Muscle layer of duodenum (tissue), 2 donors: Measurements from ENCODE around the gene PLEKHH2.
"Not testable (repeated sequence)": the region's sequence is repeated elsewhere in the genome, so short reads cannot be mapped to it uniquely, and the experiment has no call there.

ENCODE experiments used
- H3K27ac ChIP-seq: one replicate; pipeline ENCODE4 v1.7.0; 2013; ENCODE audit warnings: mild to moderate bottlenecking, low read length
- H3K27me3 ChIP-seq: one replicate; pipeline ENCODE4 v1.7.0; 2013; ENCODE audit warnings: low read depth, mild to moderate bottlenecking, control low read depth, low read length
- H3K36me3 ChIP-seq, 2 donors: one replicate each; pipeline ENCODE4 v1.7.0; 2013; ENCODE audit warnings: low read length in 2 of 2, control low read depth in 1 of 2, mild to moderate bottlenecking in 1 of 2; ENCODE audit not compliant: insufficient read depth in 2 of 2, control insufficient read depth in 1 of 2
- H3K4me1 ChIP-seq, 2 donors: one replicate each; pipeline ENCODE4 v1.7.0; 2013; ENCODE audit warnings: low read length in 2 of 2, mild to moderate bottlenecking in 2 of 2, control low read depth in 1 of 2, moderate library complexity in 1 of 2; ENCODE audit not compliant: insufficient read depth in 2 of 2, control insufficient read depth in 1 of 2
- H3K4me3 ChIP-seq, 2 donors: one replicate each; pipeline ENCODE4 v1.7.0; 2013; ENCODE audit warnings: low read length in 2 of 2, low read depth in 1 of 2, mild to moderate bottlenecking in 1 of 2
- H3K9me3 ChIP-seq, 2 donors: one replicate each; pipeline ENCODE4 v1.7.0; 2013; ENCODE audit warnings: low read length in 2 of 2, control low read depth in 1 of 2, mild to moderate bottlenecking in 1 of 2; ENCODE audit not compliant: control insufficient read depth in 1 of 2
- donor health status: healthy.

The PLEKHH2 gene

GRCh38 chr2:43724728-43725526 is 87.9 kb downstream of the PLEKHH2 start:
- Histone ChIP-seq H3K4me3 (no peak overlapping the region), H3K9me3 (no peaks in the 10 kb centered on the region), H3K36me3 (no peaks in the 10 kb centered on the region), H3K27me3 (no peaks in the 10 kb centered on the region), H3K4me1 (no peaks in the 10 kb centered on the region), H3K27ac (no peak overlapping the region)

- Histone ChIP-seq H3K27ac (no peak overlapping the region), H3K4me3 (no peak overlapping the region), H3K36me3 (no peaks in the 10 kb centered on the region), H3K9me3 (no peaks in the 10 kb centered on the region), H3K4me1 (no peaks in the 10 kb centered on the region), H3K27me3 (no peaks in the 10 kb centered on the region)
Measured at GRCh38 chr2:43725711-43726246, 88.7 kb downstream of the PLEKHH2 start.

- H3K4me1 ChIP-seq, H3K36me3 ChIP-seq, H3K27me3 ChIP-seq, H3K4me3 ChIP-seq, H3K27ac ChIP-seq, H3K9me3 ChIP-seq: not testable (repeated sequence)
Measured at GRCh38 chr2:43726961-43727633, 90.0 kb downstream of the PLEKHH2 start.

- Histone ChIP-seq H3K36me3 (no peaks in the 10 kb centered on the region), H3K9me3 (no peaks in the 10 kb centered on the region), H3K27ac (no peak overlapping the region), H3K27me3 (no peaks in the 10 kb centered on the region), H3K4me1 (no peaks in the 10 kb centered on the region), H3K4me3 (no peak overlapping the region)
Measured at GRCh38 chr2:43727634-43728014, 90.6 kb downstream of the PLEKHH2 start.

- Histone ChIP-seq H3K4me3 (no peak overlapping the region), H3K27me3 (no peaks in the 10 kb centered on the region), H3K36me3 (no peaks in the 10 kb centered on the region), H3K27ac (no peak overlapping the region), H3K9me3 (no peaks in the 10 kb centered on the region), H3K4me1 (no peaks in the 10 kb centered on the region)
Measured at GRCh38 chr2:43729491-43730174, 92.6 kb downstream of the PLEKHH2 start.

- H3K4me3 ChIP-seq, result no peak overlapping the region
Measured at GRCh38 chr2:43731211-43731610, 94.2 kb downstream of the PLEKHH2 start.

GRCh38 chr2:43736637-43737036 is 99.6 kb downstream of the PLEKHH2 start:
- no peaks in the 10 kb centered on the region for H3K4me1 ChIP-seq
- H3K9me3 ChIP-seq, result no peaks in the 10 kb centered on the region
- H3K27ac ChIP-seq, result no peak overlapping the region
- H3K27me3 ChIP-seq, result no peaks in the 10 kb centered on the region
- no peak overlapping the region for H3K4me3 ChIP-seq
- H3K36me3 ChIP-seq, result peaks cover 0 to 4% of the 10 kb centered on the region in 2 donors

More at GRCh38 chr2:43731211-43731610, 94.2 kb downstream of the PLEKHH2 start:
- H3K27me3 ChIP-seq, result no peaks in the 10 kb centered on the region
- no peaks in the 10 kb centered on the region for H3K36me3 ChIP-seq
- no peaks in the 10 kb centered on the region for H3K9me3 ChIP-seq
- no peaks in the 10 kb centered on the region for H3K4me1 ChIP-seq
- H3K27ac ChIP-seq, result no peak overlapping the region

- H3K4me1 ChIP-seq, result no peaks in the 10 kb centered on the region
- no peak overlapping the region for H3K27ac ChIP-seq
- no peak overlapping the region for H3K4me3 ChIP-seq
- H3K27me3 ChIP-seq, result no peaks in the 10 kb centered on the region
- H3K9me3 ChIP-seq, result no peaks in the 10 kb centered on the region
- H3K36me3 ChIP-seq, result peaks cover 0 to 4% of the 10 kb centered on the region in 2 donors
Measured at GRCh38 chr2:43737097-43737854, 100.2 kb downstream of the PLEKHH2 start.

GRCh38 chr2:43737855-43738254 is 100.8 kb downstream of the PLEKHH2 start:
- H3K27me3 ChIP-seq, result no peaks in the 10 kb centered on the region
- no peak overlapping the region for H3K4me3 ChIP-seq
- no peaks in the 10 kb centered on the region for H3K9me3 ChIP-seq
- no peaks in the 10 kb centered on the region for H3K4me1 ChIP-seq
- H3K27ac ChIP-seq, result no peak overlapping the region
- peaks cover 0 to 4% of the 10 kb centered on the region in 2 donors for H3K36me3 ChIP-seq

- Histone ChIP-seq H3K4me3 (no peak overlapping the region), H3K27me3 (no peaks in the 10 kb centered on the region), H3K4me1 (no peaks in the 10 kb centered on the region), H3K36me3 (peaks cover 0 to 4% of the 10 kb centered on the region in 2 donors), H3K9me3 (no peaks in the 10 kb centered on the region), H3K27ac (no peak overlapping the region)
Measured at GRCh38 chr2:43738257-43738656, 101.2 kb downstream of the PLEKHH2 start.

- Histone ChIP-seq H3K27ac (no peak overlapping the region), H3K27me3 (no peaks in the 10 kb centered on the region), H3K36me3 (peaks cover 4% of the 10 kb centered on the region in 2 donors), H3K4me1 (peaks cover 0 to 6% of the 10 kb centered on the region in 2 donors), H3K4me3 (no peak overlapping the region), H3K9me3 (no peaks in the 10 kb centered on the region)
Measured at GRCh38 chr2:43743706-43744105, 106.6 kb downstream of the PLEKHH2 start.
